Muscle of leg (tissue), 11 donors: Measurements from ENCODE around the gene BBLN. TPM values are rescaled to one million over a fixed set of nuclear protein-coding genes. Genes with fewer than 3 reads are reported as not detected.

Experiments
- DNase-seq: peaks from one replicate; pipeline ENCODE4 v3.0.0; 2013
- H3K27ac ChIP-seq: one replicate; pipeline ENCODE4 v1.5.1; 2013; ENCODE audit warnings: mild to moderate bottlenecking, low read length, control low read depth
- H3K27me3 ChIP-seq: one replicate; pipeline ENCODE4 v1.6.1; 2013; ENCODE audit warnings: low read length; ENCODE audit not compliant: control insufficient read depth, insufficient read depth
- H3K36me3 ChIP-seq: one replicate; pipeline ENCODE4 v1.6.1; 2013; ENCODE audit warnings: low read length; ENCODE audit not compliant: control insufficient read depth, insufficient read depth
- H3K4me1 ChIP-seq: one replicate; pipeline ENCODE4 v1.6.1; 2013; ENCODE audit warnings: low read length; ENCODE audit not compliant: control insufficient read depth, insufficient read depth
- H3K4me3 ChIP-seq: one replicate; pipeline ENCODE4 v1.5.1; 2013; ENCODE audit warnings: low read length, control low read depth
- H3K9me3 ChIP-seq: replicated peaks from 2 replicates; pipeline ENCODE4 v1.6.1; 2013; ENCODE audit warnings: low read depth, low read length; ENCODE audit not compliant: control insufficient read depth
- WGBS: methylation state at CpG from one replicate; pipeline ENCODE4 v1.1.5; 2013; ENCODE audit warnings: missing lambda C conversion rate; ENCODE audit not compliant: insufficient coverage; 5-methylcytosine and 5-hydroxymethylcytosine counted together
- polyA plus RNA-seq, 8 donors: library from polyadenylated mRNA; unstranded; fragments of 120-200 nt; gene quantifications; one replicate each; pipeline versions ENCODE4 v1.2.1 to v1.2.3, GENCODE V29; 2013; ENCODE audit warnings: inconsistent platforms in 1 of 8, low replicate concordance in 1 of 8; ENCODE audit not compliant: insufficient read length in 8 of 8, insufficient read depth in 1 of 8
- total RNA-seq: library from RNA; stranded (reverse); fragments of 120-200 nt; gene quantifications from one replicate; pipeline ENCODE4 v1.2.4, GENCODE V29; 2013

Gene BBLN
- total and polyA plus RNA-seq, 9 donors: 25.5 to 41.1 (median 29.7) TPM

DNA sequence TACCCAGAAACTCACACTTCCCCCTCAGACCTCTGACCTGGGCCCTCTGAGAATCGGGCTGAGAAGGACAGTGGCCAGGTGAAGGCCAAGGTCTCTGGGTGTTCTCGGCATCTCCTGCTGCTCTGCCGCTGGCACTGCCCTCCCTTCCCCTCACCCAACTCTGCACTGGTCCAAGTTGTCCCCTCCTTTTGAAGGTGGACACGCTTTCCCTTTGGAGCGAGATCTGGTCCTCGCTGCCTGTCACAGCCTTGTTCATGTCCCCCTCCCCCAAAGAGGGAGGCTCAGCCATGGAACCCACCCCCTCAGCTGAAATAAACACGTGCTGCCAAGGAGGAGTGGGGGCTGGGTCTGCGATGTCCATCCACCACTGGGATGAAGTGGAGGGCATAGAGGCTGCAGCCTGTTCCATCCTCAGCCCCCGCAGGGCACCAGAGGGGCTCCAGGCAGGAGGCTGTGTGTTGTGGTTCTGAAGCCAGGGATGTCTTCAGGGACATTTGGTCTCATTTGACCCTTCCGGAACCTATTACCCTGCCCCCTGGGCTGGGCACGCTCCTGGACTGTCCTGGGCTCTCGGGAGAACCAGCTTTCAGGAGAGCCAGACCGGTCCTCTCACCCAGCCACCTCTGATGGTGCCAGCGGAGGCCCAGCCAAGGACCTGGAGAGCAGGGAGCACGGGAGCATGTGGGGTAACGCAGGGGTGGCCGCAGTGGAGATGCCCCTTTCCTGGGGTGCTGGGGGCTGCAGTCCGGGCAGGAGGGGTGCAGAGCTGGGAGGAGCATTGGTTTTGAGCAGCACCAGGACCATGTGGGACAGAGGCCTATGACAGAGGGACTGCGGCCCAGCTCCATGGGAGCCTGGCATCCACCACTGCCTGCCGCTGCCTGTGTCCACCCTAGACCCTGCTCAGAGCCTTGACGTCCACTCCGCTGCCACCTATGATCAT is 15.6 kb upstream of the BBLN start:
- Histone ChIP-seq H3K27ac (no peak overlapping the region), H3K27me3 (peaks cover under 1% of the 10 kb centered on the region), H3K9me3 (no peaks in the 10 kb centered on the region), H3K36me3 (no peaks in the 10 kb centered on the region), H3K4me3 (no peak overlapping the region), H3K4me1 (peaks cover 29% of the 10 kb centered on the region)
- no peak for DNase-seq
- whole genome bisulfite sequencing: 90% methylated on average over 15 of the region's 22 CpGs

DNA sequence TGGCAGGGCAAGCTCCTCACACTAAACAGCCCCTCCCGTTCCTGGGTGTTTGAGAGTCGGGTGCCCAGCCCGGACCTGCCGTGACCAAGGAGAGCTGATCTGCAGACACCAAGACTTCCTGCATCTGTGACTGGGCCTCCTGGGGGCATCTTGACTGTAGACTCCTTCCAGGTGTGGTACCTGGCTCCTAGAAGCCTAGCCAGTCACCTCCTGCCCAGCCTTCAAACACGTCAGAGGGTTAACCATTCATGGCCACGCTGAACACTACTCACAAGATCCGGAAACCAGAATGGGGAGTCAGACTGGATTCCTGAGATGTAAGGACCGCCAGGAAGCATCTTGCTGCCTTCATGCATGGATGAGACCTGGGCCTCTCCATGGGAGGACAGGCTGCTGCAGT is 14.5 kb upstream of the BBLN start:
- Histone ChIP-seq H3K4me3 (no peak overlapping the region), H3K27me3 (no peaks in the 10 kb centered on the region), H3K36me3 (no peaks in the 10 kb centered on the region), H3K4me1 (peaks cover 33% of the 10 kb centered on the region), H3K9me3 (no peaks in the 10 kb centered on the region), H3K27ac (no peak overlapping the region)
- no peak for DNase-seq
- WGBS: 51% methylated on average over 8 of the region's 8 CpGs

DNA sequence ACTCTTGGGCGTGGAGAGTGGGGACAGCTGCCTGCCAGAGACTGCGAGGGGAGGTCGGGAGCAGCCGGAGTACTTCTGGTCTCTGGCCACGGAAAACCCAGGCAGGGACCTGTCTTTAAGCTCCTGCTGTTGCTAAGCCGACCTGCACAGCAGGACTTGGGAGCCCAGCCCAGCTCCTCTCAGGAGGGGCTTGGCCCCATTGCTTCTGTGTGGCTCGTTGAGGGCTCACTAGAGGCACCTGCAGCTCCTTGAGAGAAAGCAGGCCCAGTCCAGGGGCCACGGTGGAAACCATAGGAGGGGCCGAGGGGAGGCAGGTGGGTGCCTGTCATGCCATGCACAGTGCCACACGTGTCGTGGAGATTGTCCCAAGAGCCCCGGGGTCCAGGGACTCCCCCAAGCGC is 14.1 kb upstream of the BBLN start:
- no peaks in the 10 kb centered on the region for H3K36me3 ChIP-seq
- no peaks in the 10 kb centered on the region for H3K27me3 ChIP-seq
- H3K27ac ChIP-seq: no peak overlapping the region
- H3K4me3 ChIP-seq: no peak overlapping the region
- WGBS: 59% methylated on average over 13 of the region's 13 CpGs
- H3K4me1 ChIP-seq: peaks cover 37% of the 10 kb centered on the region
- DNase-seq: no peak
- H3K9me3 ChIP-seq: no peaks in the 10 kb centered on the region

DNA sequence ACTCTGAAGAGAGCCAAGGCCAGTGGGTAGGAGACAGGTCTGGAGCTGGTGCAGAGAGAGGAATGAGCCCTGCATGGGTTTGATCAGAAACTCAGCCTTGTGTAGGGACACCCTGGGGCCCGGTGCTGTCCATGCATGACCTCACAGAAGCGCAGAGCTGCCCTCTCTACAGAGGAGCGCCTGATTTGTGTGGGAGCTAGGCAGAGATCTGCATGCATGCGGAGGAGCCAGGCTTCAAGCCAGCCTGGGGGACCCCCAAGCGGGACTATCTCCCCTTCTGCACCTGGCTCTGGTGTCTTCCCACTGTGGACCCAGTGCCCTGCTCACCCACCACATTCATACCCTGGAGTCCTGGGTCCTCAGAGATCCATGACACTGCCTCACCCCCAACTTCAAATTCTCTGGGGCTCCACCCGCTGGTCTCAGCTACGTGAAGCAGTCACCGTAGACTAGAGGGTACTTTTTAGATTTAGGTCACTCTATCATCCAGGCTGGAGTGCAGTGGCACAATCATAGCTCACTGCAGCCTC is 13.4 kb upstream of the BBLN start:
- H3K4me3 ChIP-seq: no peak overlapping the region
- DNase-seq: no peak

DNA sequence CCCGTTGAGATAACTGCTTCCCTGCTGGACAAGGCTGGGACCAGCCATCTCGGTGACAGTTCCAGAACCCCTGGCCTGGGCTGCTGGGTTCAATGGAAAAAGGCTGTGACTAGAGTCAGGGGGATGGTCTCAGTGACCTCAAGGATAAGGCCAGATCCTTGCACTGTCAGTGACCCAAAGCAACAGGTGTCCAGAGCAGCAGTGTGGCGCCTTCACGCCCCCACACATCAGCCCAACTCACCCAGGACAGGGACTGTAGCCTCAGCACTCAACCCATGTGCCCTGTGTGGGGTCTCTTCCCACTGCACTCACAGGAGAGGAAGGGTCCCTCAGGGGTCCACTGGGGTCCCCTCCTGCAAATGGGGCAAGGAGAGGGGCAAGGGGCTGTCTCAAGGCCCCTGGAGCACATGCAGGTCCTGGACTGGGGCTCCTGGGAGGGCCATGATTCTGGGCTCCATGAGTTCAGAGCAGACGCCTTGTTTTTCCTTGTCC is 11.5 kb upstream of the BBLN start:
- Histone ChIP-seq H3K27me3 (peaks cover 5% of the 10 kb centered on the region), H3K36me3 (no peaks in the 10 kb centered on the region), H3K9me3 (no peaks in the 10 kb centered on the region), H3K27ac (no peak overlapping the region), H3K4me1 (peaks cover 30% of the 10 kb centered on the region), H3K4me3 (no peak overlapping the region)
- DNase-seq: no peak
- WGBS: 86% methylated on average over 3 of the region's 5 CpGs

More for the DNA sequence above, 13.4 kb upstream of the BBLN start:
- no peaks in the 10 kb centered on the region for H3K36me3 ChIP-seq
- peaks cover 3% of the 10 kb centered on the region for H3K27me3 ChIP-seq
- 90% methylated on average over 7 of the region's 8 CpGs for WGBS
- H3K4me1 ChIP-seq: peaks cover 38% of the 10 kb centered on the region
- no peaks in the 10 kb centered on the region for H3K9me3 ChIP-seq
- H3K27ac ChIP-seq: no peak overlapping the region

DNA sequence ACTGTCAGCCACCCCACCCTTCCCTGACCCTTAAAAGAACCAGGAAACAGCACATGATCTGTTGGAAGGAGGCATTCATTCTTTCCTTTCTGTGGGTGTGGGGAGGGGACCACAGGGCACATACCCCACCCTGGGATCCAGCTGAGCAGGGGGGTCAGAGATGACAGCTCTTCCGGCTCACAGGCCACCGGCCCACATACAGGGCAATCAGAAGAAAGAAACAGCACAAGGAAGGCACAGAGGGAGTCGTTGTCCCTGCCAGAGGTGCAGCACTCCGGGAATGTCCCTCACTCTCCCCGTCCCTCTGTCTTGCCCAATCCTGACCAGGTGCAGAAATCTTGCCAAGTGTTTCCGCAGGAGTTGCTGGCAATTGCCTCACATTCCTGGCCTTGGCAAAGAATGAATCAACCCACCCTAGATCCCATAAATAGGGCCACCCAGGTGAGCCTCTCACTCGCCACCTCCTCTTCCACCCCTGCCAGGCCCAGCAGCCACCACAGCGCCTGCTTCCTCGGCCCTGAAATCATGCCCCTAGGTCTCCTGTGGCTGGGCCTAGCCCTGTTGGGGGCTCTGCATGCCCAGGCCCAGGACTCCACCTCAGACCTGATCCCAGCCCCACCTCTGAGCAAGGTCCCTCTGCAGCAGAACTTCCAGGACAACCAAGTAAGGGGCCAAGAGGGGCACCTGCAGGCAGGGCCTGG is 10.9 kb upstream of the BBLN start, which contains the start of gene LCN2:
TSS of gene LCN2 (plus strand) at position 453 of the 701 bp plus-strand sequence. CDS start at position 526, 73 bp downstream.
- H3K4me3 ChIP-seq: no peak within 1 kb of the TSS
- no peaks in the 10 kb centered on the region for H3K9me3 ChIP-seq
- DNase-seq: peak; percentile 70
- H3K4me1 ChIP-seq: peaks cover 28% of the 10 kb centered on the region
- H3K36me3 ChIP-seq: no peaks in the 10 kb centered on the region
- 67% methylated on average over 9 of the region's 9 CpGs for WGBS
- no peak within 1 kb of the TSS for H3K27ac ChIP-seq
- H3K27me3 ChIP-seq: peaks cover 5% of the 10 kb centered on the region

DNA sequence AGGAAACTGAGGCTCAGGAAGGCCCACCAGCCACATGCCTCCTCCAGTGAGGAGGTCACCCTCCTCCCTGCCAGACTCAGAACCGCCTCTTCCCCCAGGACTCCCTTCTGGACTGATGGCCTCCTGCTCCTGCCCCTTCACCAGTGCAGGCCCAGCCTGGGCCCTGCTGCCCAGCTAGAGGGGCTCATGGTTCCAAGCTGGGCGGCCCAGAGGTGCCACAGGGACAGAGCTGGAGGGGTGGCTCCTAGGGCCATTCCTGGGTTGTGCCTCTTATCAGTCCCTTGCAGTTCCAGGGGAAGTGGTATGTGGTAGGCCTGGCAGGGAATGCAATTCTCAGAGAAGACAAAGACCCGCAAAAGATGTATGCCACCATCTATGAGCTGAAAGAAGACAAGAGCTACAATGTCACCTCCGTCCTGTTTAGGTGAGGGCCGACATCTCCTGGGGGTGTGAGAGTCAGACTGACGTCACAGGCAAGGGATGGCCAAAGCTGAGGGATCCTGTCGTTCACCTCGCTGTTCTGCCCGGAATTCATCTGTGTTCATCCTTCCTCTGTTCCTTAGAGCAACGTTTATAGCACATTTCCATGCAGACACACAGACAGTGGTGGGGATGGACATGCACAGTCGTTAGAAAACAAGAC is 10.0 kb upstream of the BBLN start:
- H3K9me3 ChIP-seq: no peaks in the 10 kb centered on the region
- peaks cover 28% of the 10 kb centered on the region for H3K4me1 ChIP-seq
- WGBS: 65% methylated on average over 10 of the region's 11 CpGs
- H3K27me3 ChIP-seq: peaks cover 5% of the 10 kb centered on the region
- DNase-seq: no peak
- no peaks in the 10 kb centered on the region for H3K36me3 ChIP-seq
- H3K4me3 ChIP-seq: no peak overlapping the region
- H3K27ac ChIP-seq: no peak overlapping the region

DNA sequence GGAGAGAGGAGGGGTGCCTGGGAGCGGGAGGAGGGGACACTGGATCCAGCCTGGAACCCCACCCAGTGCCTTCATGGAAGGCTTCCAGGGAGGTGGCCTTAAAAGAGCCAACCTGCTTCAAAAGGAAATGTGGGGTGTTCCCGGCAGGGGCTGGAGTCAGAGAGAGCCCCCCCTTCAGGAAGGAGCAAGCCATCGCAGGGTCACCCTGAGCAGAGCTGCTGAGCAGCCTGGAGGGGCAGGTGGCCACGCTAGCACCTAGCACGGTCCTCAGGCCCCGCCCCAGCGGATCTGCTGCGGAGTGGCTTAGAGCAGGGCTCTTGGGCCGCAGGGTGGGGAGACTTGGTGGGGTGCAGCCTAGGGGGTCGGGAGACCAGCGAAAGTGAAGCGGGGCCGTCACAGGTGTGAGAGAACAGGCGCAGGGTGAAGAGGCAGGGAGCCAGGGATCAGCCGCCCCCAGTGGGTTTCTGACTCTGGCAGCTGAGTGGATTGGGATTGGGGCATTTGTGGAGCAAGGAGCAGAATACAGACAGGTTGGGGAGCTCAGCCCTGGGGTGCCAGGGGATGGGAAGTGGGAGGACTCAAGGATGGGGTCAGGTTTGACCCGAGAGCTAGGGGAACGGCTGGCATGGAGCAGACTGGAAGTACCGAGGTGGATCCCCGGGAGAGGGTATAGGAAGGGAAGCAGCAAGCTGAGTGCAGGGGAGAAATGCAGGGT is 9.3 kb upstream of the BBLN start:
- H3K4me3 ChIP-seq: no peak overlapping the region
- H3K36me3 ChIP-seq: no peaks in the 10 kb centered on the region
- H3K27me3 ChIP-seq: peaks cover 5% of the 10 kb centered on the region
- H3K9me3 ChIP-seq: no peaks in the 10 kb centered on the region
- H3K27ac ChIP-seq: no peak overlapping the region
- 50% methylated on average over 18 of the region's 19 CpGs for WGBS
- no peak for DNase-seq
- H3K4me1 ChIP-seq: peaks cover 27% of the 10 kb centered on the region

DNA sequence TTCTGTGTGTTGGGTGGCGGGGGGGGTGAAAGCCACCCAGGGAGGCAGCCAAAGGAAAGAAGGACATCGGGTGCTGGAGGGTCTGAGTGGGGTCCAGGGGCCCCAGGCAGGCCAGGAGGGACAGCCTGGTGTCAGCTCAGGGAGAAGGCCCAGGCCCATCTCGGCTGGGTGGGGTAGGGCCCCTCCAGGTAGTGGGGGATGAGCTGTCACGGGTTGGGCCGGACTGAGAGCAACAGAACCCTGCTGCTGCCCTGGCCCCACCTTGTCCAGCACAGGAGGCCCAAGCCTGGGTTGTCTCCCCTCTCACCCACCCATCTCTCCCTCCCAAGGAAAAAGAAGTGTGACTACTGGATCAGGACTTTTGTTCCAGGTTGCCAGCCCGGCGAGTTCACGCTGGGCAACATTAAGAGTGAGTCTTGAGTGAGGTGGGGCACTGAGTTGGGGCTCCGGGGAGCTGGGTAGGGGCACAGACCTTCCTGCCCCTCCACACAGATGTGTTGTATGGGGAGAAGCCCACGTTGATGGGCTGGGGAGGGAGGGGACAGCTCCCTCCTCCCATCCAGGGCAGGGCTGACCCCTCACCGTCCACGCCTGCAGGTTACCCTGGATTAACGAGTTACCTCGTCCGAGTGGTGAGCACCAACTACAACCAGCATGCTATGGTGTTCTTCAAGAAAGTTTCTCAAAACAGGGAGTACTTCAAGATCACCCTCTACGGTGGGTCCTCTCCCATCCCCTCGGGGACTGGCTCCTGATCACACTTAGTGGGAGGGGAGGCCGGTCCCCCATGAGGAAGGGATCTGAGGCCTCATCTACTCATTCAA is 8.5 kb upstream of the BBLN start:
- Histone ChIP-seq H3K27ac (no peak overlapping the region), H3K4me1 (peaks cover 23% of the 10 kb centered on the region), H3K9me3 (no peaks in the 10 kb centered on the region), H3K4me3 (no peak overlapping the region), H3K36me3 (no peaks in the 10 kb centered on the region), H3K27me3 (peaks cover 5% of the 10 kb centered on the region)
- no peak for DNase-seq
- 97% methylated on average over 5 of the region's 18 CpGs for WGBS
